Eye (tissue), 1 donor: ENCODE data around the gene PHTF1.

Experiments used
- DNase-seq: peaks from one replicate; pipeline ENCODE4 v3.0.0-alpha.2; 2015

The PHTF1 gene

DNA sequence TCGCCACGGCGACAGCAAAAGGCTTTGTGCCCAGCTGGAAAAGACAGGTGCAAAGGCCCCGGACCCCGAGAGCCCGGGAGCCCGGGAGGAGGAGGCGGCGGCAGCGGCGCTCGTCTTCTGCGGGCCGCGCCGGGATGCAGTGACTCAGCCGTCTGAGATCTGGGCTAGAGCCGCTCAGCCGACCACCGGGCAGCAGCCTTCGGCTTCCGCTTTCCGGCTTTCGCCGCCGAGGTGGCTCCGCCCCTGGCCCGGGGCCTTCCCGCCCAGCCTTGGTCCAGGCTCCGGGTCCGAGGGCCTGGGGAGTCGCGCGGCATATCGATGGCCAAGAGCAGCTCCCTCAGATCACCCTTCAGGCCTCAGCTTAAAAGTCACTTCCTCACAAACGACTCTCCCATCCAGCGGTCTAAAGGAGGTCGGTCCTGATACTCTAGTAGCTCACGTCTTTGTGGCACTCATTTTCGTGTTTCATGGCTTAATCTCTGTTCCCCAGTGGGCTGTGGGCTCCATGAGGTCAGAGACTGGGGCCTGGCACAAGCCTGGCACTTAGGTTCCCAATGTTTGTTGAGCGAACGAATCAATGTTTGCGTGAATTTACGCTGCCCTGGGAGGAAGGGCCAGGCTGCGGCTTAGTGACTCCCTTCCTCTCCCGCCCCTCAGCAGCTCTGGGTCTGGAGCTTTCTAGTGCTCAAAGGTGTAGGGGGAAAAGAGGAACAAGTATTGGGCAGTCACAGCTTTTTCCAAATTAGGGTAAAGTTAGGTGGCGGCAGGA lies at the start of gene PHTF1:
Gene PHTF1, minus strand, starts transcription at position 154 of the 769 bp plus-strand sequence. CDS start 783 bp downstream, outside the sequence.
- DNase-seq: peak; percentile 90

DNA sequence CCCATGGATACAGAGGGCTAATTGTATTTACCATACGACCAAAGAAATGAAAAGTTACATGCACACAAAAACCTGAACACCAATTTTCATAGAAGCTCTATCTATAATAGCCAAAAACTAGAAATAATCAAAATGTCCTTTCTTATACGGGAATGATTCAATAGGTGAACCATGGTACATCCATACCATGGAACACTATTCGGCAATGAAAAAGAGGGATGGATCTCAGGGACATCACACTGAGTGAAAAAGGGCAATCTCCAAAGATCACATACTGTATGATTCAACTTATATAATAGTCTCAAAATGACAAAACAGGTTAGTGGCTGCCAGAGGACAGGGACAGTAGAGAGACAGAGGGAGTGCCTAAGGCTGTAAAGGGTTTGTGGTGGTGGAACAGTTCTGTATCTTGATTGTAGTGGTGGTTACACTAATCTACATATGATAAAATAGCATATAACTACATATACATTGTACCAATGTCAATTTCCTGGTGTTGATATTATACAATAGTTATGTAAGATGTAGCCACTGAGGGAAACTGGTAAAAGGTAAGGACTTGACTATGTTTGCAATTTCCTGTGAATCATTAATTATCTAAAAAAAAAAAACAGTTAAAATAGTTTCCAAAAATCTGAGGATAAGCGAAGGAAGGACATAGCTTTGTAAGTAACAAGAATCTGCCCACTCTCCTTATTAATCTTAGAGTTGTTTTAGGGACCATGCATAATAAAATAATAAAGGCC lies 49.3 kb upstream of the PHTF1 start:
- DNase-seq: no peak

DNA sequence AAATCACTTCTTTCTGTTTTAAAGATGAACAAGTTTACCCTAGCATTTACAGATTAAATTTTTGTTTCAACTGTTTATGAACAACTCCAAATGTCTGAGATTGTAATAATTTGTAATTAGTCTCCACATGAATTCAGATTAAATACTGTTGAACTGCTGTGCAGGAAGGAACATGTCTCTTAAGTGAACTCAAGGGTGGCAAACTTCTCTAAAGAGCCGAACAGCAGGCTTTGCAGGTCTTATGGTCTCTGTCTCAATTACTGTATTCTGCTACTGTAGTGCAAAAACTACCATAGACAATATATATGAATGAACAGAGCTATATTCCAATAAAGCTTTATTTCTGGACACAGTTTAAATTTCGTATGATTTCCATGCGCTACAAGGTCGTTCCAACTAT lies 46.4 kb upstream of the PHTF1 start:
- no peak for DNase-seq

DNA sequence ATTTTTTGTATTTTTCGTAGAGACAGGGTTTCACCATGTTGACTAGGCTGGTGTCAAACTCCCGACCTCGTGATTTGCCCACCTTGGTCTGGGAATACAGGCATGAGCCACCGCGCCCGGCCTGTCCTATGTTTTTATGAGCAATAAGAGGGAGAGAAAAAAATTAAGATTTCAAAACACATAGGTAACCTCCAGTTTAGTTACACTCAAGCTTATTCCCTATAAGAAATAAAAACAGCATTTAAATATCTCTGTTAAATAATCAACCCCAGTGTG lies 45.9 kb upstream of the PHTF1 start:
- no peak for DNase-seq

DNA sequence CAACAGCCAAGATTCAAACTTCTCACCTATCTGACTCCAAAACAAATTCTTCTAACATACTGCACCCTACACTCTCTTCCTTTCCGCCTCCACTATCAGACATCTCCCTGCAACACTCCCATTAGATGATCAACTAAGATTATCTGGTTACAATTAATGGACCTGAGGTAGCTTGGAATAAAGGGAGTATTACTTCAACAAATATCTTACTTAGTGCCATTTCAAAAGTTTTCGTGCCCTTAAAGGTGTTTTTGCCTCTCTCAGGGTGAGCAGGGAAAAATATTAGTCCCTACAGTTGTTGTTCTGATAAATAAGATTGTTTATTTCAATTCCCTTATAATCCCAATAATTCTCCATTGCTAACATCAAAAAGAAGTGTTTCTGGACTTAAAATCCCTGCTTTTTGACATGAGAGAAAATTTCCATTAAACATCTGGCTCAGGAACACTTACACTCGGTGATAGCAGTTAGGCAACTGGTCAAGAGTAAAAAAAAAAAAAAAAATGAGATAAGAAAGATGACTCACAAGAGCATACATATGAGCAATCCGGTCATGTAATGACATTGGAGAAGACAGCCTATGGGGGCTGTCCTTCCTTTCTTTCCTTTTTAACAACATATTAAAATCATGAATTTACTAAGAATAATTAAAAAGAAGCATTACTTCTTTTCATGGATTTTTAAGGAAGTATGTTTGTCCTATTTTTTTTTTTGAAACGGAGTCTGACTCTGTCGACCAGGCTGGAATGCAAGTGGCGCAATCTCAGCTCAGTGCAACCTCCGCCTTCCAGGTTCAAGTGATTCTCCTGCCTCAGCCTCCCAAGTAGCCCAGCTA lies 45.4 kb upstream of the PHTF1 start:
- no peak for DNase-seq

DNA sequence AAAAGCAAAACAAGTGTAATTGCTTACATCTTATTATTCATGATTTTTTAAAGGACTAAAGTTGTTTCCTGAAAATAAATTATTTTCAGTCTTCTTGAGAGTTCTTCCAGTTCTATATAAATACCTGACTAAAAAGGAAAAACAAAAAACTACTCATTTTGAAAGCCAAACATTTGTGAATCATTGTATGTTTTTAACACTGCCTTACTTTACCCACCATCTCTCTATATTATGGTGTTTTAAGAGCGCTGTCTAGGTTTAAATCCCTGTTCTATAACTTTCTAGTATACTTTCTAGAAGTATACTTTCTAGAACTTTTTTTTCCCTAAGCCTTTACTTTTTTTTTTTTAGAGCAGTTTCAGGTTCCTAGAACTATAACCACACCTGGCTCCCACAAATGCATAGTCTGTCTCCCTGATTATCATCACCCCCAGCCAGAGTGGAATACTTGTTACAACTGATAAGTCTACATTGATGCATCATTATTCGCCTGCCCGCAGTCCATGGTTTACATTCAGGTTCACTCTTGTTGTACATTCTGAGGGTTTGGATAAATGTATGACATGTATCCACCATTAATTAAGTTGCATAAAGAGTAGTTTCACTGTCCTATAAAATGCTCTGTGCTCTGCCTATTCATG lies 43.2 kb upstream of the PHTF1 start:
- DNase-seq: no peak

DNA sequence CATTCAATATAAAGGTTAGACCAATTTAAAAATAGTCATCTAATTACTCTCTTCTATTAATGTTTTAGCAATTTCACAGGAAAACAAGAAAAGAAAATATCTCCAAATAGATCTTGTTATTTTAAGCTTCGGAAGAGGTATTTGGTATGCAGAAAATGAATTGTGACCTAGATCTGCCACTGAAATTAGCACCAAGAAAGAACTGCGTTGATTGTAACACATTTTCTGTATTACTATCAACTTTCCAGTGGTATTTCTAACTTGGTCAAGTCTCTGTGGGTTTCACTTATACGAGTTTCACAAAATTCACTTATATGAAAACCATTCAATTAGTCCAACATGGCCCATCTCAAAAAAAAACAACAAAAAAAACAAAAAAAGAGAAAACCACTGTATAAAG lies 41.2 kb upstream of the PHTF1 start:
- DNase-seq: no peak

DNA sequence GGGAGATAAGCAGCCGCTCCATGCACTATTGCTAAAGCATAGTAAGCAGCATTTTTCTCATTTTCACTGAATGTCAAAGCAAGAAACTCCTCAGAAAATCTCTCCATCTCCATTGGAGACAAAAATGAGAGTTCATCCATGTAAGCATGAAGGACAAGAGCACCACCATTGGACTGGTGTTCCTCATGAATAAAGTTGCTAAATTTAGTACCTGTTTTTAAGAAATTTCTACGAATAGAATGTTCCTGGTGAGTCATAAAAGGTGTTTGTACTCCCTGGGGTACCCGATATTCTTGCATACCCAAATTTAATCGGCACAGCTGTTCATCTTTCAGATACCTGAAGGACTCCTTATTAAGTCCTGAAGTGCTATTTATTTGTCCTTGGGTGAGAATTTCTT lies 38.2 kb upstream of the PHTF1 start:
- no peak for DNase-seq

DNA sequence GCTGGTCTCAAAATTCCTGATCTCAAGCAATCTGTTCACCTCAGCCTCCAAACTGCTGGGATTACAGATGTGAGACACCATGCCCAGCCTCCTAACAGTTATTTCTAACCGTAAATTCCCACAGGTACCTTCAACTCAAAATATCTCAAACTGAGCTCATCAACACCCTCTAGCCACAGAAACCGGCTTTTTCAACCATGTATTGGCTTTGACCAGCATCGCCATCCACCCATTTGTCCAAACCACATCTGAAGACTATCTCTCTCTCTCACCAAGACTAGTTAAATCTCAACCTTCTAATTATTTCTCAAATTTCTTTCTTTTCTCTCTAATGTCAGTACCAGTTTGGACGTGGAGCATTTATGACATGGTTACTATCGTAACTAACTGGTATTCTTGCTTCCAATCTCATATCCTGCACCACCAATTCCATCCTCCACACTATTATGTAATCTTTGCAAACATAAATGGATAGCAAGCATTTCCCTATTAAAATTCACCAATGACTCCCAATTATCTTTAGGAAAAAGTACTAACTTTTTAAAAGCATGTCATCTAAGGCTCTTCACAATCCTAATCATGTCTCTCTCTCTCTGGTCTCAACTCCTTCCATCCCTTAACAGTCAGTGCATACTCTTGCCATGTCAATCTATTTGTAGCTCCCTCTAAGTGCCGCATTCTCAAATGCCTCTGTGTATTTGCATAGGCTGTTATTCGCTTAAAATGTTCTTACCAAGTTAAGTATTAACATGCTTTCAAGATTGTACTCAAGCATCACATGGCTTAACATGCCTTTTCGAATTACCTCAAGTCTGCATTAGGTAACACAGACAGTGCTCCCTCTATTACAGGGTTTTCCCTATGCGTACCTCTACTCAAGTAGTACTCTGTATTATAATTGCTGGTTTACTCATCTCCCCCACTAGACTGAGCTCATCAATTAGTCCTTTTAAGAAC lies 34.9 kb upstream of the PHTF1 start:
- no peak for DNase-seq

DNA sequence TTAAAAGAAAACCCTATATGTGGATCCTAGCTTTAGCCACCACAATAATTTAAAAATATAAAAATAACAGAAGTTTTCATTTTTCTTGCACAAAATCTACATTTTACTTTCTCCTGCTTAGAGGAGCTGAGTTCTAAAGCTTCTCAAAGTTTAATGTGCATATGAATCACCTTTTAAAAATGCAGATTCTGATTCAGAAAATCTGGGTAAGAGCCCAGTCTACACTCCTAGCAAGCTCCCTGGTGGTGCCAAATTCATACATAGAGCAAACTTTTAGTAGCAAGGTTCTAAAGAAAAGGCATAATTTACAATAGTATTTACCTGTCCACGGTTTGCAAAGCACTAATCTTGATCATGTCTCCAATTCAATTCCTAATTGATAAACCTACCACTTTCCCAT lies 33.7 kb upstream of the PHTF1 start:
- no peak for DNase-seq

DNA sequence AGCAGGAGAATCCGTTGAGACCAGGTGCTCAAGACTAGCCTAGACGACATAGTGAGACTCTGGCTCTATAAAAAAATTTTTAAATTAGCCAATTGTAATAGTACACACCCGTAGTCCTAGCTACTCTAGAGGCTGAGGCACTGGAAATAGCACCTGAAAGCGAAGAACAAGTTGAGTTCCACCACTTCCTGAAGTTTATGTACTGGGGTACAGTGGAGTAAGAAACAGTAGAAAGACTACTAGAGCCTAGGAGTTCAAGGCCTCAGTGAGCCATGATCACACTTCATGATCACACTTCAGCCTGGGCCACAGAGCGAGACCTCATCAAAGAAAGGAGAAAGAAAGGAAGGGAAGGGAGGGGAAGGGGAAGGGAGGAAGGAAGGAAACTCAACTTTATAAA lies 33.2 kb upstream of the PHTF1 start:
- DNase-seq: no peak

DNA sequence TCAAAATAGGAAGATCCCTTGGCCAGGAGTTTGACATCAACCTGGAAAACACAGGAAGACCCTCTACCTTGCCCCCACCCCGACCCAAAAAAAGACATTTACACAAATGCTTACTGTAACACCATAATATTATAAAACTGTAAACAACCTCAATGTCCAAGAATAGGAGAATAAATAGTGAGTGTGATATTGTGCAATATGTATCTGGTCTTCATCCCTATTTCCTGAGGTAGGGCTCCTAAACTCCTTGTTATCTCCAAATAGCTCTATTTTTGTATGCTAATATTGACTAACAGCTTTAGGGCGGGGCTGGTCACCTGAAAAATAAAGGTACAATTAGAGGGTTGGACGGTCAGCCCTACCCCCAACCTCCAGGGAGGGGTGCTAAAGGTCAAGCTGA lies 29.5 kb upstream of the PHTF1 start:
- no peak for DNase-seq

DNA sequence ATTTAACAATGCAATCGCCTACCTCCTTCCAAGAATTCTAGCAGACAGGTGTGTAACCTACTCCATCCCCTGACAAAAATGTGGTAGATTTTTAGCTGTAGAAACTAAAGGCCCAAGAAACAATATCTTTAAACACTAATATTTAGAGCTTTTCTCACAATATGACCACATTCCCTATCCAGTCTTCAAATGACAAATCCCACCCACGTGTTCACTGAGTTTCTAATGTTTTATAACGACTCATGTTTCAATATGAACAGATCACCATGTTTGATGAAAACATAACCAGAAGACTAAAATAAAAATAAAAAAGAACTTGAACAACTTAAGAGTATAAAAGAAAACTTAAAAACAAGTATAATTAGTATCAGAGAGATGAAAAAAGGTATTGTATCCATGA lies 28.4 kb upstream of the PHTF1 start:
- DNase-seq: no peak

DNA sequence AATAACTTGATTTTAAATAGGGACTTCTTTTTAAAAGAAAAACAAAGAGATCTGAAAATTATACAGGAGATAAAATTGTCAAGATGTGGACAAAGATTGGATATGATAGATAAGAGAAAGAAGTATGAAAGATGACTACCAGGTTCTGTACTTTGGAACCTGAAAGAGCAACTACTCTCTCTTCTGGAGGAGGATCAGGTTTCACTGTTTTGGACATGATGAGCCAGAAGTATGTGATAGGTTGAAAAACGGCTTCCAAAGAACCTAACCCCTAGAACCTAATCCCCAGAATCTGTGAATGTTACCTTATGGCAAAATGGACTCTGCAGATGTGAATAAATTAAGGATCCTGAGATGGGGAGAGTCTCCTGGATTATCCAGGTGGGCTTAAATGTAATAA lies 26.8 kb upstream of the PHTF1 start:
- no peak for DNase-seq

DNA sequence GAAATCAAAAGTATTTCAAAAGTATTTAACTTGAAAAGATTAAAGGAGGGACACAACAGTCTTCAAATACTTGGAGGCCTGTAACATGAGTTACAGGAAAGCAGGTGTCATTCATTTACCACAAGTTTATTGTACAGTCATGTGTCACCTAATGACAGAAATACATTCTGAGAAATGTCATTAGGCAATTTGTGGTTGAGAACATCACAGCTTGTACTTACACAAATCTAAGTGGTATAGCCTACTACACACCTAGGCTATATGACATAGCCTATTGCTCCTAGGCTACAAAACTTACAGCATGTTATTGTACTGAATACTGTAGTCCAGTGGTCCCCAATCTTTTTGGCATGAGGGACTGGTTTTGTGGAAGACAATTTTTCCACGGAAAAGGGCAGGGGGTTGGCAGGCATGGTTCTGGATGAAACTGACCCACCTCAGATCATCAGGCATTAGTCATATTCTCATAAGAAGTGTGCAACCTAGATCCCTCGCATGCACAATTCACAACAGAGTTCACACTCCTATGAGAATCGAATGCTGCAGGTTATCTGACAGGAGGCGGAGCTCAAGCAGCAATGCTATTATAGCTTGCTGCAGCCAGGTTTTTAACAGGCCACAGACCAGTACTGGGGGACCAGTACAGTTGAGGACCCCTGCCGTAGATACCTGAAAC lies 25.0 kb upstream of the PHTF1 start:
- no peak for DNase-seq

DNA sequence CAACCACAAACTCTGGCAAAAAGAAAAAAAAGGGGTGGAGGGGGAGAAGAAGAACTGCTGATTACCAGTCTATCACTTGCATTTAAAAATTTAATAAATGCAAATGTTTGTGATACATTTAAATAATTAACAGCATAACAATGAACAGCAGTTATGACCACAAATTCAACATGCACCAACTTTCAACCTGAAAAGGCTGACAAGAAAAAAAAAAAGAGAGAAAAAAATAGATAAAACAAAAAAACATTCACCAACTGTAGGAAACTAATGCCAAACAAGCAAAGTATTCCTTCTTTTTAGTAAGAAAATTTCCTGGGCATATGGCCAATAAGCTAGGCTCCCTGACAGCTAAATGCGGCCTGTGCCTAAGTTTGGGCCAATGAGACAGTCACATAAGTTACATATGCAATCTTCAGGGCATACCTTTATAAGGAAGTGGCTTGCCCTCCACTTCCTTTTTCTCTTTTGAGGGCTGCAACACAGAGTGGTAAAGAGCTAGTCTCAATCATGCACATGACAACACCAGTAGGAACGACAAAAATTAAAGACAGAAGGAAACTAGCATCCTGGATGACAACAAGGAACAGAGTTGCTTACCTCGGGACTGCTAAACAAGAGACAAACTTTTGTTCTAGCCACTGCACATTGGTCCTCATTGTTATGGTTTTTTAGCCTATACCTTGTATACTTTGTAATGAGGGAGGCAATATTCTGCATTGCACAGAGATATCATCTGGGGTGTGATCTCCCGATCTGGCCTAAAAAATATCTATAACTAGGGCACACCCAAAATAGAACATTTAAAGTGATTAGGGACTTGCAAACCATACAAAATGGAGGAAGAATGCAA lies 24.2 kb upstream of the PHTF1 start:
- peak; percentile 23 for DNase-seq

DNA sequence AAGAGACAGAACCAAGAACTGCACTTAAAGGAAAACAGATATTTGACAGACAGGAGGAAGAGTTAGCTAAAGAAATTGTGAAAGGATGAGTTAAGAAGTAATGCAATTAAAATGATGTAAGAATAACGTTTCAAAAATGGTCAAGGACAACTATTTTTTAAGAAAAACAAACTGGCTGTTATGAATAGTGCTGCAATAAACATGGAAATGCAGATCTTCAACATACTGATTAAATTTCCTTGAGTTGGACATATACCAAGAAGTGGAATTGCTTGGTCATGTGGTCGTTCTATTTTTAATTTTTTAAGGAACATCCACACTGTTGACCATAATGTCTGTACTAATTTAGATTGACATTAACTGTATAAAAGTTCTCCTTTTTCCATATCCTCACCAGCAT lies 23.1 kb upstream of the PHTF1 start:
- DNase-seq: peak; percentile 15

DNA sequence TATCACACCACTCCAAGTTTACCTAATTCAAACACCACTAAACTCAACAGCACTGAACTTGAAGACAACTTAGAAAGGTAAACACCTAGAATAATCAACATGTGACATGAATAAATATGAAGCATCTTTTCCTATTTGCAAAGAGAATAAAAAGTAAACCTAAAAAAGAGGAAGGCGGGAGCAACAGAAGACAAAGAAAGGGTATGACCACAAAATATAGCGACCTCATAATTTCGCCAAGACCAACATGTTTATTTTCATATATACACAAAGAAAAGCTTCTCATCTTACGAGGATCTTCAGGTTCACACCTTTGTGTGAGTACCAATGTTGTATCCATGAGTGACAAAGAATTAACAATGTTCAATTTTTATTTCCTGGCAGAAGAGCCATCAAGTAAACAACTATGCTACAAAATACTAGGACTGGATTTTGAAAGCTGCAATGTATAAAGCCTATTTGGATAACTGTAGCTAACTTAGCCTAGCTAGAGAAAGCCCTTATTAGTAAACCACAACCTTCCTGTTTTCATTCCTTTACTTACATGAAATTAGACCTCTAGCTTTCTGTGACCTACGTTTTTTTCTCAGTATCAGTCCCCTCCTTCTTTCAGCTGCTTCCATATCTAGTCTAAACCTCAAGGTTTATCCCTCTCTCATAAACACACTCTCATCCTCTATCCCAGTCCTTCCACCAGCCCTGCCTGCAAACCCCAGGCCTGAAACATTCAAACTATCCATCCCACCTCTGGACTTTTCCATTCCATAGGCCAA lies 21.3 kb upstream of the PHTF1 start:
- DNase-seq: no peak

DNA sequence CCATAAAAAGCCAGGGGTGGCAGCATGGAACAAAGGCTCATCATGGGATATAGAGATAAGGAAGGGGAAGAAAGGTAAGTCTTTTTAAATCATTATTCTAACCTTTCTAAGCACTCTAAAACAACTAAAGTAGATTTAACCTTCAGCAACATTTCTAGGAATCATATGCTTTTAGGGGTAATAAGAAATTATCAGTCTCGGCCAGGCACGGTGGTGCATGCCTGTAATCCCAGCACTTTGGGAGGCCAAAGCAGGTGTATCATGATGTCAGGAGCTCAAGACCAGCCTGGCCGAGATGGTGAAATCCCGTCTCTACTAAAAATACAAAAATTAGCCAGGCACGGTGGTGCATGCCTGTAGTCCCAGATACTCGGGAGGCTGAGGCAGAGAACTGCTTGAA lies 20.3 kb upstream of the PHTF1 start:
- no peak for DNase-seq

DNA sequence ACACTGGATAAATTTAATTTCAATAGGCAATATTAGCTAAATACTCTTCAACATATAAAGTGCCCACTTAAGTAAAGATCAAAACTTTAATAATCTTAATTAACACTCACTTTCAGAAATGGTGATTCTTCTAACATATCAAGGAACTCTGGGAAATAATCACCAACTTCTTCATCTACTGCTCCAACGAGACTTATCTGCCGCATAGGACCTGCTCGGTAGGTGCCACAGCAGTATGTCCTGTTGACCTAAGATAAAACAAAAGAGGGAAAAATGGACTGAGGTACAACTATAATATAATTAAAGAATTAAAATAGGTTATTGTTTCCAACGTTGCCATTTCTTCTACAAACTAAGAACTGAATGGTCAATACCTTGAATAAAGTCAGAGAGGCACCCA lies 18.3 kb upstream of the PHTF1 start:
- no peak for DNase-seq
